SU-DHL-6 (cell line): Measurements from ENCODE around the gene TAL2.

Experiments
- H2AFZ ChIP-seq: fragments of 200-600 bp; sonication (generic); 2 replicates; pipeline ENCODE4 v1.6.1; 2014; ENCODE audit warnings: low read depth, mild to moderate bottlenecking, moderate library complexity, mixed read lengths, antibody characterized with exemption, low read length; ENCODE audit not compliant: severe bottlenecking
- H3F3A ChIP-seq: fragments of 200-600 bp; shearing (Covaris generic); 2 replicates; pipeline ENCODE4 v1.6.0; 2016; ENCODE audit warnings: antibody characterized with exemption, mild to moderate bottlenecking; ENCODE audit not compliant: insufficient read depth
- H3K27ac ChIP-seq: fragments of 200-600 bp; sonication (generic); 2 replicates; pipeline ENCODE4 v1.5.1; 2016; ENCODE audit warnings: low read depth, mild to moderate bottlenecking, low read length, moderate library complexity, mixed read lengths
- H3K27me3 ChIP-seq: fragments of 200-600 bp; sonication (generic), shearing (Covaris generic); 2 replicates; pipeline ENCODE4 v1.6.0; 2014; ENCODE audit warnings: mild to moderate bottlenecking, low read length
- H3K36me3 ChIP-seq: fragments of 200-600 bp; sonication (generic); 2 replicates; pipeline ENCODE4 v1.6.1; 2014; ENCODE audit warnings: mild to moderate bottlenecking, low read length, mixed read lengths
- H3K4me2 ChIP-seq: fragments of 300-600, 200-600 bp; shearing (Covaris generic), sonication (generic); 2 replicates; pipeline ENCODE4 v1.6.0; 2014; ENCODE audit warnings: low read length, low read depth, mild to moderate bottlenecking; ENCODE audit not compliant: poor library complexity, severe bottlenecking
- H3K4me3 ChIP-seq: fragments of 200-600 bp; sonication (generic); 2 replicates; pipeline ENCODE4 v1.5.1; 2014; ENCODE audit warnings: antibody characterized with exemption, low read length, mild to moderate bottlenecking, mixed read lengths; ENCODE audit not compliant: insufficient read depth, poor library complexity, severe bottlenecking
- H3K79me2 ChIP-seq: fragments of 200-600 bp; sonication (generic); 2 replicates; pipeline ENCODE4 v1.6.1; 2014; ENCODE audit warnings: mild to moderate bottlenecking, low read length, moderate library complexity; ENCODE audit not compliant: insufficient read depth
- H3K9ac ChIP-seq: fragments of 200-600 bp; sonication (generic); 2 replicates; pipeline ENCODE4 v1.7.0; 2014; ENCODE audit warnings: mild to moderate bottlenecking, low read length
- H3K9me2 ChIP-seq: fragments of 200-600 bp; sonication (generic); replicated peaks from 2 replicates; pipeline ENCODE4 v1.6.1; 2014; ENCODE audit warnings: low read length; ENCODE audit not compliant: insufficient read depth
- H3K9me3 ChIP-seq: fragments of 200-600 bp; sonication (generic); 2 replicates; pipeline ENCODE4 v1.6.1; 2014; ENCODE audit warnings: low read length, mixed read lengths; ENCODE audit not compliant: insufficient read depth
- H4K20me1 ChIP-seq: fragments of 200-600 bp; sonication (generic); 2 replicates; pipeline ENCODE4 v1.6.1; 2014; ENCODE audit warnings: low read depth, mild to moderate bottlenecking, antibody characterized with exemption, low read length, moderate library complexity, mixed read lengths
- CTCF ChIP-seq: fragments of 200-600 bp; sonication (generic); IDR thresholded peaks from one replicate; pipeline ENCODE4 v1.5.1; 2017; ENCODE audit warnings: antibody characterized with exemption, mild to moderate bottlenecking, low read length, moderate library complexity; ENCODE audit not compliant: insufficient read depth, poor library complexity, severe bottlenecking
- EZH2phosphoT487 ChIP-seq: fragments of 200-600 bp; sonication (generic), shearing (Covaris generic); conservative IDR thresholded peaks from 2 replicates; pipeline ENCODE4 v1.6.1; 2018; ENCODE audit warnings: mild to moderate bottlenecking, antibody characterized with exemption, low read length, moderate library complexity, mixed read lengths

Gene TAL2

GRCh38 chr9:105646879-105647594, 15.2 kb upstream of the TAL2 start:
- Histone ChIP-seq H3K9me3 (no peaks in the 10 kb centered on the region), H3F3A (no peaks in the 10 kb centered on the region; the same call in 1 of the 2 replicates), H3K27ac (no peak overlapping the region), H3K79me2 (no peaks in the 10 kb centered on the region), H2AFZ (no peak overlapping the region), H3K36me3 (no peaks in the 10 kb centered on the region), H3K4me2 (no peak overlapping the region), H3K4me3 (no peak overlapping the region), H4K20me1 (no peaks in the 10 kb centered on the region), H3K9ac (no peak overlapping the region), H3K27me3 (no peaks in the 10 kb centered on the region), H3K9me2 (no peaks in the 10 kb centered on the region)
- TF ChIP-seq CTCF (no peak), EZH2phosphoT487 (no peak)

- H2AFZ ChIP-seq: no peak overlapping the region
- no peaks in the 10 kb centered on the region; the same call in 1 of the 2 replicates for H3F3A ChIP-seq
- H3K27me3 ChIP-seq: no peaks in the 10 kb centered on the region
- no peaks in the 10 kb centered on the region for H3K79me2 ChIP-seq
- H3K4me2 ChIP-seq: no peak overlapping the region
- no peak overlapping the region for H3K4me3 ChIP-seq
- no peaks in the 10 kb centered on the region for H4K20me1 ChIP-seq
- no peaks in the 10 kb centered on the region for H3K9me2 ChIP-seq
- no peak overlapping the region for H3K9ac ChIP-seq
- no peaks in the 10 kb centered on the region for H3K9me3 ChIP-seq
- no peaks in the 10 kb centered on the region for H3K36me3 ChIP-seq
- TF ChIP-seq EZH2phosphoT487 (no peak), CTCF (no peak)
- no peak overlapping the region for H3K27ac ChIP-seq
These were observed 14.5 kb upstream of the TAL2 start for GRCh38 chr9:105647595-105648349.

GRCh38 chr9:105651806-105652205, 10.5 kb upstream of the TAL2 start:
- Histone ChIP-seq H3K4me3 (no peak overlapping the region), H3K79me2 (no peaks in the 10 kb centered on the region)

More at GRCh38 chr9:105651806-105652205, 10.5 kb upstream of the TAL2 start:
- no peak overlapping the region for H3K4me2 ChIP-seq
- no peaks in the 10 kb centered on the region for H3K27me3 ChIP-seq
- no peaks in the 10 kb centered on the region for H4K20me1 ChIP-seq
- TF ChIP-seq EZH2phosphoT487: no peak
- TF ChIP-seq CTCF: no peak
- no peaks in the 10 kb centered on the region for H3K9me3 ChIP-seq
- H2AFZ ChIP-seq: no peak overlapping the region
- H3K27ac ChIP-seq: no peak overlapping the region
- H3K36me3 ChIP-seq: no peaks in the 10 kb centered on the region
- no peaks in the 10 kb centered on the region; the same call in 1 of the 2 replicates for H3F3A ChIP-seq
- no peaks in the 10 kb centered on the region for H3K9me2 ChIP-seq
- no peak overlapping the region for H3K9ac ChIP-seq
